Cardiac fibroblast (primary cell): ENCODE data around the gene FMR1.

Source experiments
- DNase-seq, 2 donors: peaks; one replicate each; pipeline versions ENCODE4 v3.0.0 to v3.0.0-alpha.2; 2010; ENCODE audit warnings: low read depth in 2 of 2
- H3K4me3 ChIP-seq, 2 donors: replicated peaks in 1 of 2; 1 replicate in 1 of 2; 2 replicates in 1 of 2; pipeline ENCODE4 v1.5.1; 2011; ENCODE audit warnings: low read depth in 2 of 2, low read length in 2 of 2, mild to moderate bottlenecking in 2 of 2, moderate library complexity in 1 of 2
- CTCF ChIP-seq: IDR thresholded peaks from one replicate; pipeline ENCODE4 v1.5.1; 2011; ENCODE audit warnings: low read depth, mild to moderate bottlenecking, low read length, inconsistent platforms

Gene FMR1

GRCh38 chrX:147900349-147900748, 11.4 kb upstream of the FMR1 start:
- no peak for TF ChIP-seq CTCF
- H3K4me3 ChIP-seq = no peak overlapping the region
- no peak for DNase-seq

DNA sequence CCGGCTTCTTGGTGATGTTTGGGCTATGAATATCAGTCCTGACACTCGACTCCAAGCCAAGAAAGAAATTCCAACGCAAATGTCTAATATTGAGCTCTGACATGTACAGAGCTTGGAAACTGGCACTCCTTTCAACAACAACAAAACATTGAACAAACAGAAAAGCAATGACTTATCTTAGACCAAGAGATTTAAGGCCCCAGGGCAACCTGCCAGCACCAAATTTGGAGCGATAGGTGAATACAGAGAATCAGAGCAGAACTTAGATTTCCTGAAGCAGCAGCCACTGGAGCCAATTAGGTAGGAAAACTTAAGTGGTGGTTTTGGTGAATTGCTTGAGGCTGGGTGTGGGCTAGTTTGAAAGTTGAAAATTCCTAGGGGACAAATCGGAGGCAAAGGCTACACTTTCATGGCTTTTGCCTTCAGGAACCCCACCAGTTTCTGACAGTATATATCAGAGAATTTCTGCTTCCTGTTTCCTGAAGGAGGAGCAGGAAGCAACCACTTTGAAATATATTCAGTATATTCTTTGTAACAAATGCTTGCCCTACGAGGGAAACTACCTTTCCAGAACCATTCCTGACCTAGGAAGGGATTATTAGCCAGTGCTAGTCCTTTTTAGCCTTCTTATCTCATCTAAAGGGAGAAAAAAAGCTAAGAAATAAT, 10.1 kb upstream of the FMR1 start:
- no peak for TF ChIP-seq CTCF
- H3K4me3 ChIP-seq = no peak overlapping the region
- DNase-seq = no peak

- TF ChIP-seq CTCF = no peak
- DNase-seq = no peak
- H3K4me3 ChIP-seq = no peak overlapping the region
Observed at GRCh38 chrX:147902270-147902669, 9.4 kb upstream of the FMR1 start.

GRCh38 chrX:147908106-147908505, 3.6 kb upstream of the FMR1 start:
- H3K4me3 ChIP-seq = no peak overlapping the region
- TF ChIP-seq CTCF = no peak
- no peak for DNase-seq

GRCh38 chrX:147910607-147911006, 1.1 kb upstream of the FMR1 start:
- H3K4me3 ChIP-seq = no peak overlapping the region
- no peak for DNase-seq

DNA sequence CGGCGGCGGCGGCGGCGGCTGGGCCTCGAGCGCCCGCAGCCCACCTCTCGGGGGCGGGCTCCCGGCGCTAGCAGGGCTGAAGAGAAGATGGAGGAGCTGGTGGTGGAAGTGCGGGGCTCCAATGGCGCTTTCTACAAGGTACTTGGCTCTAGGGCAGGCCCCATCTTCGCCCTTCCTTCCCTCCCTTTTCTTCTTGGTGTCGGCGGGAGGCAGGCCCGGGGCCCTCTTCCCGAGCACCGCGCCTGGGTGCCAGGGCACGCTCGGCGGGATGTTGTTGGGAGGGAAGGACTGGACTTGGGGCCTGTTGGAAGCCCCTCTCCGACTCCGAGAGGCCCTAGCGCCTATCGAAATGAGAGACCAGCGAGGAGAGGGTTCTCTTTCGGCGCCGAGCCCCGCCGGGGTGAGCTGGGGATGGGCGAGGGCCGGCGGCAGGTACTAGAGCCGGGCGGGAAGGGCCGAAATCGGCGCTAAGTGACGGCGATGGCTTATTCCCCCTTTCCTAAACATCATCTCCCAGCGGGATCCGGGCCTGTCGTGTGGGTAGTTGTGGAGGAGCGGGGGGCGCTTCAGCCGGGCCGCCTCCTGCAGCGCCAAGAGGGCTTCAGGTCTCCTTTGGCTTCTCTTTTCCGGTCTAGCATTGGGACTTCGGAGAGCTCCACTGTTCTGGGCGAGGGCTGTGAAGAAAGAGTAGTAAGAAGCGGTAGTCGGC, 528 bp downstream of the FMR1 start:
- DNase-seq = peak; percentile 40 to 50
- H3K4me3 ChIP-seq = peak overlapping the region; percentile 69 to 79
- no peak for TF ChIP-seq CTCF

More at GRCh38 chrX:147910607-147911006, 1.1 kb upstream of the FMR1 start:
- no peak for TF ChIP-seq CTCF
